Activated CD4-positive, alpha-beta T cell treated with anti-CD3 and anti-CD28 coated beads, Interleukin-2, amount 10 ng/mL, durations not matched to agents 24 days and 14 days (primary cell): Measurements from ENCODE around the gene SLC9C1. TPM values are rescaled to one million over a fixed set of nuclear protein-coding genes. Genes with fewer than 3 reads are reported as not detected.

Experiments used
- DNase-seq: peaks from one replicate; pipeline ENCODE4 v3.0.0; 2022
- H3K27ac Mint-ChIP-seq: one replicate; pipeline ENCODE4 v1.8.0; 2022; ENCODE audit warnings: mild to moderate bottlenecking, mixed read lengths
- H3K27me3 Mint-ChIP-seq: one replicate; pipeline ENCODE4 v1.8.0; 2022; ENCODE audit warnings: mixed read lengths
- H3K36me3 Mint-ChIP-seq: one replicate; pipeline ENCODE4 v1.8.0; 2022; ENCODE audit warnings: low read depth, mild to moderate bottlenecking, mixed read lengths
- H3K4me1 Mint-ChIP-seq: one replicate; pipeline ENCODE4 v1.8.0; 2021; ENCODE audit warnings: mixed read lengths
- H3K4me3 Mint-ChIP-seq: one replicate; pipeline ENCODE4 v1.8.0; 2022; ENCODE audit warnings: mild to moderate bottlenecking, moderate library complexity, mixed read lengths
- H3K9me3 Mint-ChIP-seq: one replicate; pipeline ENCODE4 v1.8.0; 2021; ENCODE audit warnings: mixed read lengths
- intact Hi-C: fragments of 100-400 bp; cut with micrococcal nuclease; formaldehyde crosslinking; loops from one replicate; pipeline ENCODE4 v1.15.1; 2023
- total RNA-seq: library from RNA; stranded (reverse); gene quantifications from 2 replicates; pipeline ENCODE4 v1.2.3, GENCODE V29; 2022

The SLC9C1 gene
- total RNA-seq, 1 donor from 2014 or later: not detected

DNA sequence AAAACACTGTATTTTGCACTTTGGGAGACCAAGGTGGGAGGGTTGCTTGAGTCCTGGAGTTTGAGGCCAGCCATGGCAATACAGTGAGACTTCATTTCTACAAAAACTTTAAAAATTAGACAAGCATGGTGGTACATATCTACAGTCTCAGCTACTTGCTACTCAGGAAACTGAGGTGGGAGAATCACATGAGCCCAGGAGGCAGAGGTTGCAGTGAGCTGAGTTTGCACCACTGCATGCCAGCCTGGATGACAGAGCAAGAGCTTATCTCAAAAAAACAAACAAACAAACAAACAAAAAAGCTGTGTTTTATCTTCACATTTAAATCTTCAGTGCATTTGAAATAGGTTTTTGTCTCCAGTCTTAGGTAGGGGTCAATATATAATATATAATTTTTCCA lies 4.8 kb upstream of the SLC9C1 start:
- no peaks in the 10 kb centered on the region for H3K9me3 Mint-ChIP-seq
- H3K4me1 Mint-ChIP-seq: peaks cover 24% of the 10 kb centered on the region
- intact Hi-C loops: loop anchor here (10.0 kb wide), 1 partner anchor 676 kb away; the partner anchor contains the start of gene CD200R1
- H3K36me3 Mint-ChIP-seq: no peaks in the 10 kb centered on the region
- no peak for DNase-seq
- no peaks in the 10 kb centered on the region for H3K27me3 Mint-ChIP-seq
- no peak overlapping the region for H3K27ac Mint-ChIP-seq
- H3K4me3 Mint-ChIP-seq: no peak overlapping the region

DNA sequence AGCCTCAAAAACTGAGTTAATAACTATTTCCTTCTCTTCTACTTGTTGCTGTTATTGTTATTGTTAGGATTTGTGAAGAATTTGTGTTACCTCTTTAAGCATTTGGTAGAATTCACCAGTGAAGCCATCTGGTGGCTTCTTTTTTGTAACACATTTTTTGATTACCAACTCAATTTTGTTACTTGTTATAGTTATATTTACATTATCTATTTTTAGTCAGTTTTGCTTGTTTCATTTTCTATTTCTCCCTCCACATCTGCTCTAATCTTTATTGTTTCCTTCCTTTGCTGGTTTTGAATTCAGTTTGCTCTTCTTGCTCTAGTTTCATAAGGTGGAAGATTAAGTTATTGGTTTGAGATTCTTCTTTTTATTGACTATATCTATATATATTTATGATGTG lies 3.7 kb upstream of the SLC9C1 start:
- H3K27me3 Mint-ChIP-seq: no peaks in the 10 kb centered on the region
- peak overlapping the region; percentile 21 for H3K27ac Mint-ChIP-seq
- H3K4me1 Mint-ChIP-seq: peaks cover 28% of the 10 kb centered on the region
- no peaks in the 10 kb centered on the region for H3K9me3 Mint-ChIP-seq
- intact Hi-C loops: loop anchor here (1.0 to 10.0 kb wide), 2 partner anchors 140 to 677 kb away; partner anchors contain the start of gene CD200R1
- H3K36me3 Mint-ChIP-seq: no peaks in the 10 kb centered on the region
- peak overlapping the region; percentile 59 for H3K4me3 Mint-ChIP-seq
- no peak for DNase-seq

DNA sequence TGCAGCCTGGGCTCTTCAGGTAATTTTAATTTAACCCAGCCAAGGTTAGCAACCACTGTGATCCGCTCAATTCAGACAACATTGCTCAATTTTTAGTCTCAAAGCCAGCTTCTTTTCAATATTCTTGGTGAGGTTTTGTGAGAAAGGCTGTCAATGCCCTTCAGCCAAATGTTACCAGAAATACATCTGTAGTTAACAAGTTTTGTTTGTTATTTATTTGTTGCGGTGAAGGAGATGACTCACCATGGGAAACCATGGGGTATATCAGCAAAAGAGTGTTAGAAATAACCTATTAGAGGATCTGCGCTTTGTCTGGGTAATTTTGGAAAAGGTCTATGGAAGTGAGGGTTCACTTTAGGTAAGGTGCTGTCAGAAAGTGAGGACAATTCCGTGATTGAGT lies 5.0 kb downstream of the SLC9C1 start:
- no peaks in the 10 kb centered on the region for H3K9me3 Mint-ChIP-seq
- DNase-seq: no peak
- peaks cover 3% of the 10 kb centered on the region for H3K27me3 Mint-ChIP-seq
- no peak overlapping the region for H3K4me3 Mint-ChIP-seq
- H3K4me1 Mint-ChIP-seq: peaks cover 5% of the 10 kb centered on the region
- H3K36me3 Mint-ChIP-seq: no peaks in the 10 kb centered on the region
- intact Hi-C loops: no loop called here
- no peak overlapping the region for H3K27ac Mint-ChIP-seq

GRCh38 chr3:112280266-112280665 lies 13.8 kb downstream of the SLC9C1 start:
- peaks cover 37% of the 10 kb centered on the region for H3K27me3 Mint-ChIP-seq

DNA sequence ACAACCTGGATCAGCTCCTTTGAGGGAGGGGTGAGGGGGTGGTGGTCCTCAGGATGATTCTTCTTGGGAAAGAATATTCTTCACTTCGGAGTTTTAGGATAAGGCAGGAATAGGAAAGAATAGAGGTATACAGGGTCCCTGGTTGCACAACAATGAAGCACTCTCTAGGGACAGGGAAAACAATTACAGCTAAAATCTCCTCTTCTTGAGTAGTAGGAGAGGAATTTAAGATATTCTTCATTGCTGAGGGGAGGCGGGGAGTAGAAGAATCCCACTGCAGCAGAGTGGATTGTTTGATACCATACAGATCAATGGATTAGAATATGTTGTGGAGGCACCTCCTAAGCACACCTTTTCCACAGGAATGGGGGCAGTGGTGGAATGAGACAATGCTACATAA lies 20.5 kb downstream of the SLC9C1 start:
- intact Hi-C loops: no loop called here

More at GRCh38 chr3:112280266-112280665, 13.8 kb downstream of the SLC9C1 start:
- Mint-ChIP-seq H3K4me3 (no peak overlapping the region), H3K4me1 (no peaks in the 10 kb centered on the region), H3K9me3 (no peaks in the 10 kb centered on the region), H3K36me3 (no peaks in the 10 kb centered on the region), H3K27ac (no peak overlapping the region)
- no peak for DNase-seq
- intact Hi-C loops: no loop called here

DNA sequence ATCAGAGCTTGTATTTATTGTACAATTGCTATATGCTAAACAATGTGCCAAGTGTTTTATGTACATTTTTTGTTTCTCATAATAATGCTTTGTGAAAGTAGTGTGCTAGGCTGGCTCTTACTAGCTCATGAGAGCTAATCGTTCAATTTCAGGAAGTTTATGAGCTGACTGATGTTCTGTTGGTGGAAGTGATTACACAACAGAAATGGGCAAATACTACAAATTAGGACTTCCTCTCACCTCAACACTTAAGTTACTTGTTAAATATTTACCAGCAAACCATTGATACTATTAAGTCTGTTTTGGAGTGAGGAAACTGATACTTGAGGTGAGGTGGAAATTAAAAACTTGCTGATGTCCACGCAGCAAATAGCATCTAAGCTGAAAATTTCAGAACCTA lies 32.3 kb downstream of the SLC9C1 start:
- Mint-ChIP-seq H3K9me3 (no peaks in the 10 kb centered on the region), H3K27me3 (peaks cover 6% of the 10 kb centered on the region), H3K27ac (no peak overlapping the region), H3K4me3 (no peak overlapping the region), H3K4me1 (no peaks in the 10 kb centered on the region), H3K36me3 (no peaks in the 10 kb centered on the region)
- no peak for DNase-seq
- intact Hi-C loops: no loop called here

More for the DNA sequence above, 20.5 kb downstream of the SLC9C1 start:
- Mint-ChIP-seq H3K9me3 (no peaks in the 10 kb centered on the region), H3K36me3 (no peaks in the 10 kb centered on the region), H3K4me1 (no peaks in the 10 kb centered on the region), H3K27me3 (peaks cover 17% of the 10 kb centered on the region), H3K4me3 (no peak overlapping the region), H3K27ac (no peak overlapping the region)
- DNase-seq: no peak

GRCh38 chr3:112260563-112260962 lies 33.5 kb downstream of the SLC9C1 start:
- Mint-ChIP-seq H3K9me3 (peaks cover 4% of the 10 kb centered on the region), H3K27ac (no peak overlapping the region), H3K27me3 (peaks cover 10% of the 10 kb centered on the region), H3K4me1 (no peaks in the 10 kb centered on the region), H3K36me3 (no peaks in the 10 kb centered on the region), H3K4me3 (no peak overlapping the region)
- DNase-seq: no peak
- intact Hi-C loops: no loop called here

GRCh38 chr3:112253301-112253971 lies 40.6 kb downstream of the SLC9C1 start:
- Mint-ChIP-seq H3K4me3 (no peak overlapping the region), H3K27me3 (peaks cover 4% of the 10 kb centered on the region), H3K9me3 (peaks cover 38% of the 10 kb centered on the region), H3K27ac (no peak overlapping the region), H3K36me3 (no peaks in the 10 kb centered on the region), H3K4me1 (no peaks in the 10 kb centered on the region)
- no peak for DNase-seq
- intact Hi-C loops: no loop called here

DNA sequence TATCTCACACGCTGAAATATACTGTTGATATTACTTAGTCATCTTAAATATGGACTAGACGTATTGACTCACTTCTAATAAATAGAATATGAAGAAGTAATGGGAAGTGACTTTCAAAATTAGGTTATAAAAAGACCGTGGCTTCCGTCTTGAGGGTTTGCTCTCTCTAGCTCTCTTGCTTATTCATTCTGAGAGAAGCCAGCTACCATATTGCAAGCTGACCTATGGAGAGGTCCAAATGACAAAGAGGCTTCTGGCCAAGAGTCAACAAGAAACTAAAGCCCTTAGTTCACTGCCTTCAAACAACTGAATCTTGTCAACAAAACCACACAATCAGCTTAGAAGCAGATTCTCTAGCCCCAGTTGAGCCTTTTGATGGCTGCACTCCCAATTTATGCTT lies 46.1 kb downstream of the SLC9C1 start:
- no peak for DNase-seq
- no peaks in the 10 kb centered on the region for H3K36me3 Mint-ChIP-seq
- H3K9me3 Mint-ChIP-seq: peaks cover 14% of the 10 kb centered on the region
- no peak overlapping the region for H3K4me3 Mint-ChIP-seq
- intact Hi-C loops: no loop called here
- no peaks in the 10 kb centered on the region for H3K4me1 Mint-ChIP-seq
- H3K27ac Mint-ChIP-seq: no peak overlapping the region
- H3K27me3 Mint-ChIP-seq: no peaks in the 10 kb centered on the region

GRCh38 chr3:112247350-112247749 lies 46.7 kb downstream of the SLC9C1 start:
- Mint-ChIP-seq H3K27ac (no peak overlapping the region), H3K9me3 (peaks cover 14% of the 10 kb centered on the region), H3K36me3 (no peaks in the 10 kb centered on the region), H3K27me3 (no peaks in the 10 kb centered on the region), H3K4me3 (no peak overlapping the region), H3K4me1 (no peaks in the 10 kb centered on the region)
- DNase-seq: no peak
- intact Hi-C loops: no loop called here

DNA sequence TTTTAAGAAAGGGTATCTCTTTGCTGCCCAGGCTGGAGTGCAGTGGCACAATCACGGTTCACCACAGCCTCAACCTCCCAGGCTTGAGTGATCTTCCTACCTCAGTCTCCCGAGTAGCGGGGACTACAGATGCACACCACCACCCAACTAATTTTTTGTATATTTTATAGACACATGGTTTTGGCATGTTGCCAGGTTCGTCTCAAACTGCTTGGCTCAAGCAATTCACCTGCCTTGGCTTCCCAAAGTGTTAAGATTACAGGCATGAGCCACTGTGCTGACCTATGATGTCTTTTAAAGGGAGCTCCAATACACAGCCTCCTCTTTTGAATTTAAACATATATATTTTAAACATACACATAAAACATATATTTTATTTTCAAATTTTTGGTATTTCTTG lies 60.9 kb downstream of the SLC9C1 start:
- Mint-ChIP-seq H3K4me1 (no peaks in the 10 kb centered on the region), H3K27ac (no peak overlapping the region), H3K36me3 (no peaks in the 10 kb centered on the region), H3K4me3 (no peak overlapping the region), H3K9me3 (peaks cover 13% of the 10 kb centered on the region), H3K27me3 (peaks cover 17% of the 10 kb centered on the region)
- DNase-seq: no peak
- intact Hi-C loops: no loop called here

DNA sequence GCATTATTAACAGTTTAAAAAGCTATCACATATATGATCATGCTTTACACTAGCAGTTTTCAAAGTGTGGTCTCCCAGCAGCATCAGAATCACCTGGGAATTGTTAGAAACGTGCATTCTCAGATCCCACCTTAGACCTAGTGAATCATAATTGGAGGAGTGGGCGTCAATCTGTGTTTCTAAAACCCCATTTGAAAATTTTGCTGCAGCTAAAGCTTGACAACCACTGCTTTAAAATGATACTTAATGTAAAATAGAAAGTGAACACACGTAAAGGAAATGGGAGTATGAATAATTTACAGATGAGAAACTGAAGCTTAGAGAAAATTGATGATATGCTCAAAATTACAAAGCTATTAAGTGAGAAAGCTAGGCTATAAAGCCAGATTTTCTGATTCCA lies 62.3 kb downstream of the SLC9C1 start:
- Mint-ChIP-seq H3K27me3 (peaks cover 17% of the 10 kb centered on the region), H3K27ac (no peak overlapping the region), H3K36me3 (no peaks in the 10 kb centered on the region), H3K4me1 (no peaks in the 10 kb centered on the region), H3K9me3 (peaks cover 8% of the 10 kb centered on the region), H3K4me3 (no peak overlapping the region)
- intact Hi-C loops: no loop called here
- DNase-seq: no peak

DNA sequence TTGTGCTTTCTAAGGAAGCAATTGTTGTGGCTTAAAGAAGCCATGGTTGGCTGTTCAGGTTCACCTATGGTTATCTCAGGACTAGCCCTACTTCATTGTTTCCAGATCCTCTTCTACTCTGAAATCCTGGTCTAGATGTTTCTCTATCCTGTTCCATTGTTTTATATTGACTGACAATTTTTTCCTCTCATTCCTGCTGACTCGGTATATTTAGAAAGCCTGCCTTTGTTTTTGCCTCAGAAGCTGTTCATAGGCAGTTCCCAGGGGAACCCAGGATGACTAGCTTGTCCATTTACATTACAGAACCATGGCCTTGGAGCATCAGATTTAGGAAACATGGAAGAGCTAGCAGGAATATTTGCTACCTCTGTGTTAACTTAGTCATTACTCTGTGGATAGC lies 64.0 kb downstream of the SLC9C1 start:
- Mint-ChIP-seq H3K27ac (no peak overlapping the region), H3K9me3 (peaks cover 3% of the 10 kb centered on the region), H3K4me3 (no peak overlapping the region), H3K36me3 (no peaks in the 10 kb centered on the region), H3K27me3 (peaks cover 21% of the 10 kb centered on the region), H3K4me1 (no peaks in the 10 kb centered on the region)
- DNase-seq: no peak
- intact Hi-C loops: no loop called here

DNA sequence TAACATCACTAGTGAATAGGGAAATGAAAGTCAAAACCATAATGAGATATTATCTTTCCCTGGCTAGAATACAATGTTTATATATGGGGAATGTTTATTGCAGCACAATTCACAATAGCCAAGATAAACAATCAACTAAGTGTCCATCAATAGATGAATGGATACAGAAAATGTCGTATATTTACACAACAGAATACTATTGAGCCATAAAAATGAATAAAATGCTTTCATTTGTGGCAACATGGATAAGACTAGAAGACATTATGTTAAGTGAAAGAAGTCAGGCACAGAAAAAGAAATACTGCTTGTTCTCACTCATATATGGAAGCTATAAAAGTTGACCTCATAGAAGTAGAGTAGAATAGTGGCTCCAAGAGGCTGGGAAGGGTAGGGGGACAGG lies 65.2 kb downstream of the SLC9C1 start:
- intact Hi-C loops: no loop called here

DNA sequence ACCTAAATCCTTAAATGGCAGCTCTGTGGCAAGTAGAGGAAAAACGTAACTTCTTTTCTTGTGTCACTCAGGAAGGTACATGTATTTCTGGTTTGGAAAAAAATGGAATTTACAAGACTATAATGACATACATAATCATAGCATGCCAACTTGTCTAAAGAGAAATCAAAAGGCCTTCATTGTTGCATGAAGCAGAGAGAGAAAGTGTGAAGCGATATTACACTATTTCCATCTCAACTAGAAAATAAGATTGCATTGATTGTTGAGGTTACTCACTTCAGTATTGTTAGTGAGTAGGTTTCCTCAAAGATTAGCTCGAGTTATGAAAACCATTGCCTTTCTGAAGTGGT lies 93.7 kb downstream of the SLC9C1 start:
- peaks cover 4% of the 10 kb centered on the region for H3K27me3 Mint-ChIP-seq
- no peaks in the 10 kb centered on the region for H3K36me3 Mint-ChIP-seq
- no peaks in the 10 kb centered on the region for H3K4me1 Mint-ChIP-seq

More for the DNA sequence above, 65.2 kb downstream of the SLC9C1 start:
- H3K36me3 Mint-ChIP-seq: no peaks in the 10 kb centered on the region
- no peak for DNase-seq
- peaks cover 7% of the 10 kb centered on the region for H3K9me3 Mint-ChIP-seq
- no peak overlapping the region for H3K4me3 Mint-ChIP-seq
- H3K27ac Mint-ChIP-seq: no peak overlapping the region
- H3K4me1 Mint-ChIP-seq: no peaks in the 10 kb centered on the region
- peaks cover 19% of the 10 kb centered on the region for H3K27me3 Mint-ChIP-seq

More for the DNA sequence above, 93.7 kb downstream of the SLC9C1 start:
- intact Hi-C loops: no loop called here
- no peak overlapping the region for H3K4me3 Mint-ChIP-seq
- H3K27ac Mint-ChIP-seq: no peak overlapping the region
- peaks cover 5% of the 10 kb centered on the region for H3K9me3 Mint-ChIP-seq
- DNase-seq: no peak
